Urothelium cell line (cell line): ENCODE measurements around the gene FNDC11.
"Not testable (repeated sequence)": the region's sequence is repeated elsewhere in the genome, so short reads cannot be mapped to it uniquely, and the experiment has no call there.

Experiments used
- DNase-seq: peaks from one replicate; pipeline ENCODE4 v3.0.0; 2011; ENCODE audit warnings: low spot score, mixed read lengths
- FAIRE-seq: peaks from 2 replicates; lab custom pipeline; 2011; peaks lifted over from hg19 to GRCh38; lab: Jason Lieb, UNC

Gene FNDC11

DNA sequence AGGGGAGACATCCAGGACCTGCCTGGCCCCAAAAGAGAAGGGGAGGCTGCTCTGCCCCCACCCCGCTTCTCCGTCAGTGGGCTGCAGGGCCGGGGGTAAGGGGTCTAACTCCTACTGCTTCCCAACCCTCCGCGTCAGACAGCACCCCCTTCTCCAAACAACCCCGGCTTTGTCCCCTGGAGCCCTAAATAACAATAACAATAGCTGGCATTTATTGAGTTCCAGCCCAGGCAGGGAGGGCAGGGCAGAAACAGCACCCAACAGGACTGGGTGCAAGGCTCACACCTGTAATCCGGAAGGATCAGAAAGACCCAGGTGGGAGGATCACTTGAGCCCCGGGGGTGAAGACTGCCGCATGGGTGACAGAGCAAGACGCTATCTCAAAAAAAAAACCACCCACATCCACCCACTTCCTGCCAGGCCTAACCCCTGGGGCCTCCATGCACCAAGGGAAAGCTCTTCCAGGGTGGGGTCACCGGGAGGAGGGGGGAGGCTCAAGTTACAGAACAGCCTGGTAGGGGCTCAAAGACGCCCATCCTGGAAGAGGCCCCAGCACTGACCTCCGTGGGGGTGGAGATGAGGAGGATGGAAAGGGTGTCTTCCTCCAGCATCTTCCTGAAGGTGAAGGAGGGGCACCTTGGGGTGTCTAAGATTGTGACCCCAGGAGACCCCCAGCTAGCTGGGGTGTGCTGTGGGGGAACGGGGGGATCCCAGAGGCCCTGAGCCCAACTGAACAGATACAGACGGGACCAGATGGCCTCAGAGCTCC is 1.3 kb upstream of the FNDC11 start:
- FAIRE-seq (no peak), DNase-seq (no peak)

DNA sequence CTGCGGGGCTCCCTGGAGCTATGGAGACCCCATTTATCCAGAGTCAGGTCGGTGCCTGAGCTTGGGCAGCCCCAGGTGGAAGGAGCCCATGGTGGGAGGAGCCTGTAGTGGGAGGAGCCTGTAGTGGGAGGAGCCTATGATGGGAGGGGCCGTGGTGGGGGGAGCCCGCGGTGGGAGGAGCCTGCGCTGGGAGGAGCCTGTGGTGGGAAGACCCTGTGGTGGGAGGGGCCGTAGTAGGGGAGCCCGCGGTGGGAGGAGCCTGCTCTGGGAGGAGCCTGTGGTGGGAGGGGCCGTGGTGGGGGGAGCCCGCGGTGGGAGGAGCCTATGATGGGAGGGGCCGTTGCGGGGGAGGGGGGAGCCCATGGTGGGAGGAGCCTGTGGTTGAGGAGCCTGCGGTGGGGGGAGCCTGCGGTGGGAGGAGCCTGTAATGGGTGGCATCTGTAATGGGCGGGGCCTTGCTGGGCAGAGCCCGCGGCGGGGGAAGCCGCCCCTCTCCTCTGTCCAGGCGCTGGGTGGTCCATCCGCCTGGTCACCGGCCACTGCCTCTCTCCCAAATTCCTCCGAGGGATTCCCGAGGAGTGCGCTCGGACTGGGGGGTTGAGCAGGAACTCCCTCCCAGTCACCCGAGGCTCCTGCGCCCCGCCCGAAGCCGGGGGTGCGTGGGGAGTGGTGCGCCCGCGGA is 567 bp upstream of the FNDC11 start:
- peak; percentile 88 for FAIRE-seq

DNA sequence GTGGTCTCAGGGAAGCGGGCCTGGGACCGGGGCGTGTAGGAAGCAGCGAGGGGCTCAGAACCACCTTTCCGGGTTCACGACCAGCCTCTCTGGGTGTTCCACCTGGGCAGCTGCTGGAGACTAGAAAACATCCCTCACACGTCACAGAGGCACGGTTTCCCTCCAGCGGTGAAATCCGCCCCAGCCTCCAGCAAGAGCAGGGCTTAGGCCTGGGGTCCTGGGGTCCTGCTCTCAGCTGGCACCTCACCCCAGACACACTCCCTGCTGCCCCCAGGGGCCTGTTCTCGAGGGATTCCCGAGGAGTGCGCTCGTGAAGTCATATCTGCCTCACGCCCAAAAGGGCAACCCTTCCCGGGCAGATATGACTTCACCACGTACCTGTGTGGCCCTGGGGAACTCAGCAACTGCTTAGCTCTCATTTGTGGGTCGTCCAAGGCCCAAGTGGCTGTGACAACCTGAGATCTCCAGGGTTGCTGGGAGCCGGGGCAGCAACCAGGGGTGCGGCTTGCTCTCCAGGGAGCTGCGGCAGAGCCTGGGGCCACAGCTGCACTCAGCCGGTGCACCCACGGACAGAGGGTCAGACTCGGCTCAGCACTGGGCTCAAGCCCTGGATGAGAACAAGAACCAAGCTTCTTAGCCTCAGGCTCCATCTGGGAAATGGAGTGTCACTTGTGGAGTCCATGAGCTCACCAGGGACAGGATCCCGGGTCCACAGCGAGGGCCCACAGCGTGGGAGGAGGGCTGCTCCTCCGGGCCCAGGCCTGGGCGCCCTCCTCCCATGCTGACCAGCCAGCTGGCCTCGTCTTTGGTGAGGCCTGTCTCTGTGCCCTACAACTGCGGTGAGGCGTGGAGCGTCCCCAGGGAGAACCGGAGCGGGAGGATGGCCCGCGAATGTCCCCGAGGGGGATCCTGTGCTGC is 661 bp downstream of the FNDC11 start:
- FAIRE-seq, result no peak
- no peak for DNase-seq

More for the DNA sequence above, 567 bp upstream of the FNDC11 start:
- DNase-seq, result peak; percentile 62

DNA sequence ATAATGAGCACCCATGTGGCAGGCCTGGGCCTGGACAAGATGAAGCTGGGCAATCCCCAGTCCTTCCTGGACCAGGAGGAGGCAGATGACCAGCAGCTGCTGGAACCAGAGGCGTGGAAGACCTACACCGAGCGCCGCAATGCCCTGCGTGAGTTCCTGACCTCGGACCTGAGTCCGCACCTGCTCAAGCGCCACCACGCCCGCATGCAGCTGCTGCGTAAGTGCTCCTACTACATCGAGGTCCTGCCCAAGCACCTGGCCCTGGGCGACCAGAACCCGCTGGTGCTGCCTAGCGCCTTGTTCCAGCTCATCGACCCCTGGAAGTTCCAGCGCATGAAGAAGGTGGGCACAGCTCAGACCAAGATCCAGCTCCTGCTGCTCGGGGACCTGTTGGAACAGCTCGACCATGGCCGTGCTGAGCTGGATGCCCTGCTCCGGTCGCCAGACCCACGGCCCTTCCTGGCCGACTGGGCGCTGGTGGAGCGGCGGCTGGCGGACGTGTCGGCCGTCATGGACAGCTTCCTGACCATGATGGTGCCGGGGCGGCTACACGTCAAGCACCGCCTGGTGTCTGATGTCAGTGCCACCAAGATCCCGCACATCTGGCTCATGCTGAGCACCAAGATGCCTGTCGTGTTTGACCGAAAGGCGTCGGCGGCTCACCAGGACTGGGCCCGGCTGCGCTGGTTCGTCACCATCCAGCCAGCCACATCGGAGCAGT is 1.9 kb downstream of the FNDC11 start:
- DNase-seq (no peak), FAIRE-seq (peak; percentile 53)

DNA sequence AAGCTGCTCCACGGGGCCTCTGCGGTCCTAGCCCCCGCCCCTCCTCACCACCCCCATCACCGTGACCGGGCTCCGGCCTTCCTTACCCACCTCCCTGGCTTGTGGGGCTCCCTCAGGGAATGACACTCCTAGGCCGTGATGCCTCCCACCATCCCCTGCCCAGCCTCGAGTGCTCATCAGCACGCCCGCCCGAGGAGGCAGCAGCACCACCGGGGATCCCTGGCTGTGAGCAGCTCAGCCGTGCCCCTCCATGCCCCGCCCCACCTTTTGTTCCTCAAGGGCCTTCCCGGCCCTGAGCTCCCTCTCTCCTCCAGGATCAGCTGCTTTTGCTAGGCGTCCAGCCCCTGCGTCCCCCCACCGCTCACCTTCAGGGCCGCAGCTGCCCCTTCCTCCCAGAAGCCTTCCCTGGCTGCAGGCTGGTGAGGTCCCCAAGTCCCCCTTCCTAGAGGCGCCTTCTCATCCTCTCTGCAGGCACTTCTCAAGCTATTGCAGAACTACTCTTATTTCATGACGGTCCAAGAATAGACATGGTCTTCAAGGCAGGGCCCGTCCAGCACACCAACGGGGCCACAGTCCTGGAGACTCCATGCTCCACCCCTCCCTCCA is 3.0 kb downstream of the FNDC11 start:
- FAIRE-seq (peak; percentile 58), DNase-seq (no peak)

DNA sequence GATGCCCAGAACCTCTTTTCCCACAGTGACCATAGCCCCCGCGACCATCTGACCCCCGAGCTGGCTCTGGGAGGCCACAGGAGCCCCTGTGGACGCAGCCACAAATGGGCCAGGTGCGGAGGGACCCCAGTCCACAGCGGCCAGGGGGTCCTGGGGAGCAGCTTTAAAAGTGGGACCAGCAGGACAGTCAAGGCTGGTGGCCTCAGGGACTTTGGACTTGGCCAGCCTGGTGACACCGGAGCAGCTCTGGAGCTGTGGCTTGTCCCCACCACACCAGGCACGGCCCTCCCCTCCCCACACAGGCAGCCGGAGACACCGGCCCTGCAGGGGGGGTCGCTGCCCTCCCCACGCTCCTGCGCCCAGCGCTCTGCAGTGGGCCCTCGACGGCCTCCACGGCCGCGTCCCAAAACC is 3.5 kb downstream of the FNDC11 start:
- DNase-seq (no peak), FAIRE-seq (no peak)

DNA sequence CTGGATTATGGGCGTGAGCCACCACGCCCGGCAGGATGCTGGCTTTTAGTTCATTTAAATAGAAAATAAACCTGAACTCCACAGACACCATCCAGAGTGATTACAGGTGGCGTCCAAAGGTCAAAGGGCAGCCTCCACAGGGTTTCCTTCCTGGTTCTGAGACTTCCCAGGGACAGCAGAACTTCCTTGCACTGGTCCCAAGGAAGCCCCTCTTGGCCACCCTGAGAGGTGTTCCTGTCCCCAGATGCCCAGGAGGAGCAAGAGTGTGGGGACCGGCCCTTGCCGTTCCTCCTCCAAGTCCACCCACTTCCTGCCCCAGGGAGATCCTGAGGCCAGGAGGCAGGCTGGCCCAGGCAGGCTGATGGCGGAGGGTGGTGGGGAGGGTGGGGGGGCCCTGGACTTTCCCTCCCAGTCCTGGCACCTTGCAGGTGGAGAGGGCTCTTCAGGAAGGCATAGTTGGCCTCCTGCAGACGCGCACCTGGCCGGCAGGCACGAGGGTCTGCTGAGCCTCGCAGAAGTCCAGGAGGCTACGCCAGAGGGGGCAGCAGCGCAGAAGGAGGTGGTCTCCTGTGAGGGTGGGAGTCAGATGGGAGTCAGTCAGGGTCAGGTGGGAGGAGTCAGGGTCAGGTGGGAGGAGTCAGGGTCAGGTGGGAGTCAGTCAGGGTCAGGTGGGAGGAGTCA is 5.0 kb downstream of the FNDC11 start:
- no peak for DNase-seq
- FAIRE-seq, result peak; percentile 61

DNA sequence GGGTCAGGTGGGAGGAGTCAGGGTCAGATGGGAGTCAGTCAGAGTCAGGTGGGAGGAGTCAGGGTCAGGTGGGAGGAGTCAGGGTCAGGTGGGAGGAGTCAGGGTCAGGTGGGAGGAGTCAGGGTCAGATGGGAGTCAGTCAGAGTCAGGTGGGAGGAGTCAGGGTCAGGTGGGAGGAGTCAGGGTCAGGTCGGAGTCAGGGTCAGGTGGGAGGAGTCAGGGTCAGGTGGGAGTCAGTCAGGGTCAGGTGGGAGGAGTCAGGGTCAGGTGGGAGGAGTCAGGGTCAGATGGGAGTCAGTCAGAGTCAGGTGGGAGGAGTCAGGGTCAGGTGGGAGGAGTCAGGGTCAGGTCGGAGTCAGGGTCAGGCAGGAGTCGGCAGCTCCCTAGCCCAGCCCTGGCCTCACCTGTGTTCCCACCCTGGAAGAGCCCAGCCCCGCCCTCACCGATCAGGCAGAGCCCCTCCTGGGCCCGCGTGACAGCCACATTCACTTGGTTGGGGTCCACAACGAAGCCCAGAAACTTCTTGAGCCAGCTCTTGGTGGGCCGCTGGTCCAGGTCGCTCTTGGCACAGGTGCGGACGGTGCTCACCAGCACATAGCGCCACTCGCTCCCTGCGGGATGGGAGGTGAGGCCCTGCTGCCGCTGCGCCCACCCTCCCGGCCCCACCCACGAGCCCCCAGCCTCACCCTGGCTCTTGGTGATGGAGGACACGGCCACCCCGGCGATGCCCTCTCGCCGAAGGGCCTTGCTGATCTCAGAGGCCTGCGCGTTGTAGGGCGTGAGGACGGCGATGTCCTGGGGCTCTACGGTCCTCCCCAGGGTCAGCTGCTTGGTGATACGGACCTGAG is 5.8 kb downstream of the FNDC11 start:
- DNase-seq, result not testable (repeated sequence)
- peak; percentile 90 for FAIRE-seq

DNA sequence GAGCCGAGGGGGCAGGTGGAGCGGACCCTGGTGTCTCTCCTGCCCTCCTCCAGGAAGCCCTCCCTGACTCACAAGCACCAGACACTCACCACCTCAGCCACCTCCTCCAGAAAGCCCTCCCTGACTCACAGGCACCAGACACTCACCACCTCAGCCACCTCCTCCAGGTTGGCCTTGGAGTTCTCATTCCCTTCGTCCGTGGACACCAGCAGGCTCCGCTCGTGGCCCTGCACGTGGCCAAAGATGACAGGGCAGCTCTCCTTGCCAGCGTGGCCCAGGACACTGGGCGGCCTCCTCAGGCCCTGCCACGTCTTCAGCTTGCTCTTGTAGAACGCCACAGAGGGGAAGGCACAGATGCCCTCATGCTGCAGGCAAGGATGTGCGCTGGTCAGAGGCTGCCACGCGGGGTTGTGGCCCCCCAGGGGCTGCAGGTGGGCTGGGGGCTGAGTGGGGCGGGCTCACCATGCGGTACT is 6.4 kb downstream of the FNDC11 start:
- FAIRE-seq (peak; percentile 77), DNase-seq (no peak)

DNA sequence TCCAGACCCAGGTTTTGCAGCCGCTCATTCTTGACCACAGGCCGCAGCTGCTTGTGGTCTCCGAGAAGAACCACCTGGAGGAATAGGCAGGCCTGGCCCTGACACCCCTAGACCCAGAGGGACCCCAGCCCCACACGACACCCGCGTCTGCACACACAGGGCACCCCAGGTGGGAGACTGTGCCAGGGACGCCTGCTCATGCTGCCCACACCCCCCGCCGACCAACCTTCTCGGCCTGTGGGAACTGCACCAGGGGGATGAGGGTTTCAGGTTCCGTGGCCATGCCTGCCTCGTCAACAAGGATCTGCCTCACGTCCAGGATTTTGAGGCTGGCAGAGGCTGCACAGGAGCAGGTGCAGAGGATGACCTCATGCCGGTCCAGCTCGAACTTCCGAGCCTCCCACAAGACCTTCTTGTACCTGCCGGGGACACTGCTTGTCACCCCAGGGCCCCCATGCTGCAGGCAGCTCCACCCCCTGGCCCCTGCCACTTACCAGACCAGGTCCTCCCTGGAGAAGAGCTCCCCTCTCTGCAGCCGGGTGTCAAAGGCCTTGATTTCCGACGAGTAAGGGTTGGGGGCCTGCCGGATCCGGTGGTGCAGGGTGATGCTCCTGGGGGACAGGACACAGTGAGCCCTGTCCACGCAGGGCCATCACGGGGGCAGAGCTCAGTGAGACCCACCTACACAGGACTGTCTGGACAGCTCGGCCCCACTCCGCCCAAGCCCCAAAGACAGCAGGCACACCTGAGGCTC is 7.1 kb downstream of the FNDC11 start:
- DNase-seq (no peak), FAIRE-seq (no peak)

DNA sequence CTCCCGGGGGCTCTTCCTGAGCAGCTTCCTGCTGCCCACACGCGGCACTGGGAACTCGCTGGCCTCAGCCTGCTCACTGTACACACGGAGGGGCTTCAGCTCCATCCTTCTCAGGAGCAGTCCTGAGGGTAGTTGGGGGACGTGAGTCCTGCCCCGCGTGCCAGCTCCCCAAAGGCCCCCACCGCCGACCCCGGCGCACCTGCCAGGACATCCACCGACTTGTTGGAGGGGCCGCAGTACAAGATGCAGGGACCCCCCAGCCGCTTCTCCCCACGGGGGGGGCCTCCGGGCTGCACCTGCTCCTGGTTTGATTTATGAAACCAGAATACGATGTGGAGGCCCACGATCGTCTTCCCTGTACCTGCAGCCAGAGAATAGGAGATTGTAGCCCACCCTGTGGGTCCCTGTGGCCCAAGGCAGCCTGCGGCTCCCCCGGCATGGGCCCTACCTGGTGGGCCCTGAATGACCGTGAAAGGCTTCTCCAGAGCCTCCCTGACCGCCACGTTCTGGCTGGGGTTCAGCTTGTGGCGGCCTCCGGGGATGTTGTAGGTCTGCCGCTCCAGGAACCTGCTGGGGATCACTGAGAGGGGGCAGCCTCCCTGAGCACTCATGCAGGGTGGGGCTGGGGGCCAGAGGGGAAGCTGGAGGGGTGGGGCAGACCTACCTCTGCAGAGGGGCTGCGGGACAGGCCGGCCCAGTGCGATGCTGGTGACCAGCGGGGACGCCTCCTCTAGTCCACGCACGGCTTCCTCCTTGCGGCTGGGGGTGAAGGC is 7.9 kb downstream of the FNDC11 start:
- DNase-seq, result no peak
- no peak for FAIRE-seq

DNA sequence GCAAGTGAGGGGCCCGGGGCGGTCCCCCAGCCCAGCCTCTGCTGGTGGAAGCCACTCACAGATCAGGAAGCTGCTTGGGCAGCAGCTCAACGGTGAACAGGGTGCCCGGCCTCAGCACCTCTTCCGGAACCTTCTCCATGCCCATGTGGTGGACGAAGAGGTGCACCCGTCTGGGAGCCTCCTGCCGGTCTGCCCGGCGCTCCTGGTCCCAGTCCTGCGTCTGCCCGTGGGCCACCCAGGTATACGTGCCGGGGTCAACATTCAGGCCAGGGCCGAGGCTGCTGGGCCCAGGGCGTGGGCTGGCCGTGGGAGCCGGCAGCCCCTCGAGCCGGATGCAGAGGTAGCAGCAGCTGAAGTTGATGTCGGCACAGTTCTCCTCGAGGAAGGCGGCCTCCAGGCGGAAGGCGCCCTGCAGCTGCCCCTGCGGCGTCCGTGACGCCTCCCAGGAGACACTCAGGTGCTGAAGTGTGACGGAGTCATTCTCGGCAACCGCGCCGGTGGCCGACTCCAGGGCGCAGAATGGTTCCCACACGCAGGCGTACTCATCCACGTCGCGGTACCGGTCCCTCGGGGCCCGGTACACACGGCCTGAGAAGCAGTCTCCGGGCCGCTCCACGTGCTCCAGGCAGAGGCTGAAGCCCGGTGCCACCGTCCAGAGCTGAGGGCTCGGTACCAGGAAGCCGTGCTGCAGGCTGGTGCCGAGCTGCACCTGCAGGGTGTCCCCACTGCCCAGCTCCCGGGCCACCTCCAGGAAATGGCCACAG is 8.7 kb downstream of the FNDC11 start:
- no peak for DNase-seq
- no peak for FAIRE-seq

DNA sequence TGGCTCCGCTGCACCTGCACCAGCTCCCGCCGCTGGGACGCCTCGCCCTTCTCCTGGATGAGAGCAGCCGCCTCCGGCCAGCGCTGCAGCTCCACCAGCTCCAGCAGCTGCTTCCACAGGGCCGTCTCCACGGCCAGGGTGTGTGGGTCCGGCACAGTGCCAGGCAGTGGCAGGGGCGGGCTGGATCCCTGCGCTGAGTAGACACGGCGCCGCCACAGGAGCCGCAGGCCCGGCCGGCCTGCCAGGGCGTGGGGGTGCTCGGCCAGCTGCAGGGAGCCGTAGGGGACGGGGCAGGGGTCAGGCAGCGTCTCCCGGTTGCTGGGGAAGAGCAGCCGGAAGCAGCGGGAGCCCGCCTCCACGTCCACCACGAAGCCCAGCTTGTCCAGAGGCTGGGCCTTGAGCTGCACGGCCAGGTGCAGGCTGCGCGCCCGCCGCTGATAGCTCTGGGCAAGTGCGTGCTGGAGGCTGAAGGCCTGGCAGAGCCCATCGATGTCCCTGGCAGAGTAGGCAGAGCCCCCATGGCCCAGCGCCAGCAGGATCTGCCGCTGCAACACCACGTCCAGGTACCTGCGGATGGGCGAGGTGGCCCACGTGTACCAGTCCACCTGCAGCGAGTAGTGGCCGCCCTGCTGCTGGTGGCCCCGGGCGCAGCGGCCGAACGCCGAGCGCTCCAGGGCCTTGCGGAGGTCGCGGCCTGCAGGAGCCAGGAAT is 9.4 kb downstream of the FNDC11 start:
- DNase-seq, result no peak
- peak; percentile 46 for FAIRE-seq

DNA sequence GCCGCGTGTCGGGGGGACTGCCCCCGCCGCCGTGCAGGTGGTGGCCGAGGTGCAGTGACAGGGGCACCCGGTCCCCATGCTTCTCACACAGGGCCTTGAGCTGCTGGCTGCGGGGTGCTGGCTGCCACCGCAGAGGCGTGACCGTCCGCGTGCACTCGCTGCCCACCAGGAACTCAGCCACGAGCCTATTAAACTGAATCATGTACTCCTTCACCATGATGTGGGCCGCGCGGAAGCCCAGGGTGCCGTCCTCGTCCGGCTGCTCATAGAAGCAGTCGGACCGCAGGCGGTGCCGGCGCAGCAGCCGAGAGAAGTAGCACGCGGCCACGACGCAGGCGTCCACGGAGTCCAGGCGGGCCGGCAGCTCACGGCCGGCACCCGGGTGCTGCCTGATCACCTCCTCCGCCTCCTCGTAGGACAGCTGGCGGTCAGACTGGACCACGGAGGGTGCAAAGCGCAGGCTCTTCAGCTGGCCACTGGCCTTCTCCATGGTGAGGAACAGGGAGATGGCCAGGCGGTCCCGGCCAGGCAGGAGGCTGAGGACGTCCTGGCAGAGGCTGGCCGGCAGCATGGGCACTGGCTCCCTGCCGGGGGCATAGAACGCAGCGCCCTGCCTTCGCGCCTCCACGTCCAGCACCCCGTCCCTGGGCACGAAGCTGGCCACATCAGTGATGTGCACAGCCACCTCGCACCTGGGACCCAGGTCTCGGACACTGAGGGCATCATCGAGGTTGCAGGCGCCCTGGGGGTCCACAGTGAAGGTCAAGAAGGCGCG is 10.3 kb downstream of the FNDC11 start:
- no peak for FAIRE-seq
- DNase-seq, result no peak
